SK-N-SH treated with all-trans-retinoic acid at 6 μM for 48 hours (cell line): Measurements from ENCODE around the gene SLC45A1.

Experiments
- ATAC-seq: fragments of 200-7000 bp; cut with Tn5 transposase; 3 replicates; pipeline ENCODE4 v1.9.1; 2020; ENCODE audit warnings: mild to moderate bottlenecking, moderate library complexity
- ARNTL ChIP-seq: fragments of 450-650 bp; formaldehyde crosslinking; IDR thresholded peaks from 2 replicates; pipeline ENCODE4 v1.5.0; 2020; ENCODE audit warnings: low read depth, mild to moderate bottlenecking, moderate library complexity, borderline replicate concordance
- BACH2 ChIP-seq: fragments of 250-450 bp; sonication (Bioruptor Pico); IDR thresholded peaks from 2 replicates; pipeline ENCODE4 v1.9.0; 2021; ENCODE audit warnings: mild to moderate bottlenecking, borderline replicate concordance
- CREB5 ChIP-seq: fragments of 250-450 bp; sonication (Bioruptor Pico); IDR thresholded peaks from 2 replicates; pipeline ENCODE4 v1.5.1; 2020; ENCODE audit warnings: low read depth, mild to moderate bottlenecking, moderate library complexity
- CSDC2 ChIP-seq: fragments of 250-450 bp; sonication (Bioruptor Pico); IDR thresholded peaks from 2 replicates; pipeline ENCODE4 v1.5.0; 2020; ENCODE audit warnings: mild to moderate bottlenecking, moderate library complexity
- CSRNP3 ChIP-seq: fragments of 250-450 bp; sonication (Bioruptor Pico); IDR thresholded peaks from 2 replicates; pipeline ENCODE4 v1.5.1; 2021; ENCODE audit warnings: mild to moderate bottlenecking, moderate library complexity
- ESRRG ChIP-seq: fragments of 250-450 bp; sonication (Bioruptor Pico); IDR thresholded peaks from 2 replicates; pipeline ENCODE4 v1.6.1; 2021; ENCODE audit warnings: mild to moderate bottlenecking
- GLIS3 ChIP-seq: fragments of 250-450 bp; sonication (Bioruptor Pico); IDR thresholded peaks from 2 replicates; pipeline ENCODE4 v1.5.0; 2020; ENCODE audit warnings: mild to moderate bottlenecking, moderate library complexity
- ISL1 ChIP-seq: fragments of 250-450 bp; sonication (Bioruptor Pico); IDR thresholded peaks from 2 replicates; pipeline ENCODE4 v2.1.2; 2022; ENCODE audit warnings: mild to moderate bottlenecking, moderate library complexity
- OSR1 ChIP-seq: fragments of 250-450 bp; sonication (Bioruptor Pico); IDR thresholded peaks from 2 replicates; pipeline ENCODE4 v1.8.0; 2022; ENCODE audit warnings: moderate library complexity, mild to moderate bottlenecking, inconsistent platforms
- PATZ1 ChIP-seq: fragments of 250-450 bp; sonication (Bioruptor Pico); IDR thresholded peaks from 2 replicates; pipeline ENCODE4 v1.8.0; 2020; ENCODE audit warnings: mild to moderate bottlenecking, moderate library complexity, borderline replicate concordance
- POU6F1 ChIP-seq: fragments of 250-450 bp; sonication (Bioruptor Pico); IDR thresholded peaks from 2 replicates; pipeline ENCODE4 v1.8.0; 2021; ENCODE audit warnings: low read depth, mild to moderate bottlenecking, moderate library complexity, borderline replicate concordance
- PPARA ChIP-seq: fragments of 250-450 bp; sonication (Bioruptor Pico); IDR thresholded peaks from 2 replicates; pipeline ENCODE4 v1.5.0; 2020; ENCODE audit warnings: mild to moderate bottlenecking, borderline replicate concordance
- RARB ChIP-seq: fragments of 250-450 bp; sonication (Bioruptor Pico); IDR thresholded peaks from 2 replicates; pipeline ENCODE4 v1.8.0; 2021; ENCODE audit warnings: mild to moderate bottlenecking, moderate library complexity
- SNAI2 ChIP-seq: fragments of 250-450 bp; sonication (Bioruptor Pico); IDR thresholded peaks from 2 replicates; pipeline ENCODE4 v1.5.0; 2020; ENCODE audit warnings: mild to moderate bottlenecking, moderate library complexity
- TCF4 ChIP-seq: fragments of 250-450 bp; sonication (Bioruptor Pico); IDR thresholded peaks from 2 replicates; pipeline ENCODE4 v1.8.0; 2021; ENCODE audit warnings: mild to moderate bottlenecking, moderate library complexity, borderline replicate concordance
- TOX ChIP-seq: fragments of 250-450 bp; sonication (Bioruptor Pico); IDR thresholded peaks from 2 replicates; pipeline ENCODE4 v1.8.0; 2021; ENCODE audit warnings: mild to moderate bottlenecking, moderate library complexity, borderline replicate concordance
- TSHZ2 ChIP-seq: fragments of 250-450 bp; sonication (Bioruptor Pico); IDR thresholded peaks from 2 replicates; pipeline ENCODE4 v1.5.0; 2020; ENCODE audit warnings: mild to moderate bottlenecking, moderate library complexity
- ZC3H10 ChIP-seq: fragments of 250-450 bp; sonication (Bioruptor Pico); IDR thresholded peaks from 2 replicates; pipeline ENCODE4 v1.5.1; 2021; ENCODE audit warnings: mild to moderate bottlenecking, moderate library complexity
- ZFP3 ChIP-seq: fragments of 250-450 bp; sonication (Bioruptor Pico); IDR thresholded peaks from 2 replicates; pipeline ENCODE4 v1.5.0; 2020; ENCODE audit warnings: mild to moderate bottlenecking, moderate library complexity
- ZFP30 ChIP-seq: fragments of 450-650 bp; formaldehyde crosslinking; IDR thresholded peaks from 2 replicates; pipeline ENCODE4 v1.5.0; 2022; ENCODE audit warnings: mild to moderate bottlenecking, moderate library complexity
- ZNF565 ChIP-seq: fragments of 450-650 bp; formaldehyde crosslinking; conservative IDR thresholded peaks from 2 replicates; pipeline ENCODE4 v1.5.0; 2020; ENCODE audit warnings: low read depth, mild to moderate bottlenecking, moderate library complexity
- ZNF70 ChIP-seq: fragments of 450-650 bp; formaldehyde crosslinking; IDR thresholded peaks from 2 replicates; pipeline ENCODE4 v1.5.0; 2020; ENCODE audit warnings: mild to moderate bottlenecking, moderate library complexity
- ZNF8 ChIP-seq: fragments of 450-650 bp; formaldehyde crosslinking; IDR thresholded peaks from 2 replicates; pipeline ENCODE4 v1.5.0; 2020; ENCODE audit warnings: mild to moderate bottlenecking, moderate library complexity

The SLC45A1 gene

GRCh38 chr1:8377271-8377981 lies 59.5 kb downstream of the SLC45A1 start:
- ATAC-seq, result no peak
- TF ChIP-seq ZC3H10 (CRISPR knock-in tag) (no peak), TSHZ2 (CRISPR knock-in tag) (no peak), ZNF565 (CRISPR knock-in tag) (no peak), PATZ1 (CRISPR knock-in tag) (no peak), ARNTL (CRISPR knock-in tag) (no peak), CSDC2 (no peak), OSR1 (no peak), ISL1 (CRISPR knock-in tag) (no peak), ZNF70 (CRISPR knock-in tag) (no peak), BACH2 (CRISPR knock-in tag) (no peak), GLIS3 (CRISPR knock-in tag) (no peak), SNAI2 (CRISPR knock-in tag) (no peak), ESRRG (CRISPR knock-in tag) (no peak), ZNF8 (CRISPR knock-in tag) (no peak), CSRNP3 (CRISPR knock-in tag) (no peak), TCF4 (CRISPR knock-in tag) (no peak), PPARA (CRISPR knock-in tag) (no peak), ZFP30 (no peak), POU6F1 (CRISPR knock-in tag) (no peak), ZFP3 (no peak)
- TF ChIP-seq, all 23 proteins: peak for 0

GRCh38 chr1:8378178-8378577 lies 60.3 kb downstream of the SLC45A1 start:
- TF ChIP-seq ZFP30 (no peak), ZNF70 (CRISPR knock-in tag) (no peak), CSRNP3 (CRISPR knock-in tag) (no peak), ZC3H10 (CRISPR knock-in tag) (no peak), BACH2 (CRISPR knock-in tag) (no peak), ZNF565 (CRISPR knock-in tag) (no peak), ZFP3 (no peak)
- TF ChIP-seq, all 23 proteins: peak for 0
- ATAC-seq, result no peak

- ATAC-seq, result no peak
- TF ChIP-seq PPARA (CRISPR knock-in tag), result no peak
- no peak for TF ChIP-seq OSR1
- TF ChIP-seq ZNF565 (CRISPR knock-in tag), result no peak
- no peak for TF ChIP-seq ZNF8 (CRISPR knock-in tag)
- TF ChIP-seq ESRRG (CRISPR knock-in tag), result no peak
- no peak for TF ChIP-seq SNAI2 (CRISPR knock-in tag)
- no peak for TF ChIP-seq POU6F1 (CRISPR knock-in tag)
- TF ChIP-seq TOX (CRISPR knock-in tag), result no peak
- no peak for TF ChIP-seq CREB5 (CRISPR knock-in tag)
- no peak for TF ChIP-seq ZFP3
- no peak for TF ChIP-seq BACH2 (CRISPR knock-in tag)
- TF ChIP-seq RARB (CRISPR knock-in tag), result no peak
- no peak for TF ChIP-seq CSDC2
- no peak for TF ChIP-seq TCF4 (CRISPR knock-in tag)
- no peak for TF ChIP-seq ZNF70 (CRISPR knock-in tag)
- TF ChIP-seq ARNTL (CRISPR knock-in tag), result no peak
- no peak for TF ChIP-seq ZFP30
Measured at GRCh38 chr1:8378981-8379470, 61.1 kb downstream of the SLC45A1 start.
